HCT116 (cell line): ENCODE measurements around the gene PLA2G15. TPM values are rescaled to one million over a fixed set of nuclear protein-coding genes. Genes with fewer than 3 reads are reported as not detected.

Source experiments
- ATAC-seq: fragments of 200-7000 bp; cut with Tn5 transposase; 2 replicates; pipeline ENCODE4 v1.9.1; 2020; ENCODE audit warnings: mild to moderate bottlenecking, moderate library complexity
- BruUV-seq: library from RNA; stranded (reverse); fragments of 400-500 nt; replicated peaks from 2 replicates; lab custom pipeline; 2021; lab: Mats Ljungman, UMichigan
- CTCF ChIA-PET: fragments of 300-600 bp; sonication (Branson Sonifier 250); formaldehyde crosslinking; loops from one replicate; lab custom pipeline; 2021; ENCODE audit warnings: antibody characterized with exemption; lab: Charles Lee
- POLR2A ChIA-PET: fragments of 300-600, 350-600 bp; sonication (Branson Sonifier 250); formaldehyde crosslinking; loops from one replicate; lab custom pipeline; 2021; ENCODE audit warnings: antibody characterized with exemption; lab: Charles Lee
- RAD21 ChIA-PET, 2 experiments: fragments of 300-600 bp; sonication (Branson Sonifier 250); formaldehyde crosslinking; loops; one replicate each; lab custom pipeline; 2023; ENCODE audit warnings: low total read pairs in 2 of 2; ENCODE audit not compliant: uncharacterized antibody in 2 of 2, unreplicated experiment in 2 of 2, low non-redundant PET in 1 of 2; lab: Charles Lee
- DNase-seq: peaks from one replicate; pipeline ENCODE4 v3.0.0-alpha.2; 2010; ENCODE audit warnings: low read depth, low spot score
- H2AFZ ChIP-seq: fragments of 200-600 bp; shearing (Covaris generic), sonication (generic); 2 replicates; pipeline ENCODE4 v1.6.1; 2017; ENCODE audit warnings: low read depth, mixed run types, mixed read lengths, antibody characterized with exemption, low read length; ENCODE audit not compliant: poor library complexity, severe bottlenecking
- H3K27ac ChIP-seq: 2 replicates; pipeline ENCODE4 v1.5.1; 2012; ENCODE audit warnings: low read depth, low read length
- H3K27me3 ChIP-seq: fragments of 200-600 bp; sonication (generic); 2 replicates; pipeline ENCODE4 v1.6.1; 2016; ENCODE audit warnings: mixed run types, low read length, mixed read lengths; ENCODE audit not compliant: insufficient read depth
- H3K36me3 ChIP-seq, 2 experiments: fragments of 200-500 bp in 1 of 2; fragments of 200-600 bp in 1 of 2; sonication (Bioruptor generic) in 1 of 2; sonication (generic) in 1 of 2; 2 replicates each; pipeline versions ENCODE4 v1.5.1 to v1.6.1; 2014 to 2016; ENCODE audit warnings: low read length in 2 of 2, inconsistent platforms in 1 of 2, mixed read lengths in 1 of 2, mixed run types in 1 of 2; ENCODE audit not compliant: insufficient read depth in 2 of 2, control insufficient read depth in 1 of 2
- H3K4me1 ChIP-seq, 2 experiments: fragments of 200-600 bp in 1 of 2; sonication (generic) in 1 of 2; 2 replicates each; pipeline versions ENCODE4 v1.5.1 to v1.6.1; 2012 to 2017; ENCODE audit warnings: low read length in 2 of 2, inconsistent platforms in 1 of 2, mild to moderate bottlenecking in 1 of 2, mixed read lengths in 1 of 2, mixed run types in 1 of 2, moderate library complexity in 1 of 2; ENCODE audit not compliant: insufficient read depth in 2 of 2, control insufficient read depth in 1 of 2
- H3K4me2 ChIP-seq: fragments of 200-600 bp; sonication (generic); 2 replicates; pipeline ENCODE4 v1.6.1; 2017; ENCODE audit warnings: mixed run types, low read length, mixed read lengths
- H3K4me3 ChIP-seq, 2 experiments: fragments of 200-600 bp in 1 of 2; sonication (generic) in 1 of 2; replicated peaks in 1 of 2; 2 replicates each; pipeline ENCODE4 v1.5.1; 2011 to 2016; ENCODE audit warnings: low read length in 2 of 2, control low read depth in 1 of 2, low read depth in 1 of 2, mild to moderate bottlenecking in 1 of 2, mixed read lengths in 1 of 2, mixed run types in 1 of 2
- H3K79me2 ChIP-seq: fragments of 200-600 bp; sonication (generic); 2 replicates; pipeline ENCODE4 v1.6.1; 2017; ENCODE audit warnings: mild to moderate bottlenecking, mixed run types, low read length, moderate library complexity, mixed read lengths; ENCODE audit not compliant: insufficient read depth
- H3K9ac ChIP-seq: fragments of 200-600 bp; sonication (generic); 2 replicates; pipeline ENCODE4 v1.6.1; 2016; ENCODE audit warnings: low read length, mixed read lengths
- H3K9me2 ChIP-seq: fragments of 200-600 bp; sonication (generic), shearing (Covaris generic); 2 replicates; pipeline ENCODE4 v1.6.1; 2017; ENCODE audit warnings: mixed run types, mild to moderate bottlenecking, moderate library complexity; ENCODE audit not compliant: insufficient read depth
- H3K9me3 ChIP-seq, 2 experiments: fragments of 200-500 bp in 1 of 2; fragments of 200-600 bp in 1 of 2; sonication (Bioruptor generic) in 1 of 2; sonication (generic) in 1 of 2; 2 replicates each; pipeline ENCODE4 v1.6.1; 2014 to 2017; ENCODE audit warnings: low read length in 2 of 2, mixed read lengths in 2 of 2, inconsistent platforms in 1 of 2, low read depth in 1 of 2, mild to moderate bottlenecking in 1 of 2, mixed run types in 1 of 2, moderate library complexity in 1 of 2; ENCODE audit not compliant: control insufficient read depth in 1 of 2, insufficient read depth in 1 of 2
- H4K20me1 ChIP-seq: fragments of 200-600 bp; sonication (generic), shearing (Covaris generic); 2 replicates; pipeline ENCODE4 v1.6.1; 2017; ENCODE audit warnings: mixed run types, mild to moderate bottlenecking, moderate library complexity; ENCODE audit not compliant: insufficient read depth
- CEBPB ChIP-seq: IDR thresholded peaks from 2 replicates; pipeline ENCODE4 v1.6.1; 2012; ENCODE audit warnings: low read depth
- EZH2phosphoT487 ChIP-seq: fragments of 200-600 bp; IDR thresholded peaks from 2 replicates; pipeline ENCODE4 v1.6.1; 2018; ENCODE audit warnings: antibody characterized with exemption, borderline replicate concordance
- FOSL1 ChIP-seq: IDR thresholded peaks from 2 replicates; pipeline ENCODE4 v1.6.1; 2012; ENCODE audit warnings: low read depth
- POLR2AphosphoS5 ChIP-seq: IDR thresholded peaks from 2 replicates; pipeline ENCODE4 v1.6.1; 2011; ENCODE audit warnings: mild to moderate bottlenecking, low read depth, low read length, moderate library complexity
- SP1 ChIP-seq: IDR thresholded peaks from 2 replicates; pipeline ENCODE4 v1.6.1; 2012; ENCODE audit warnings: low read depth
- YY1 ChIP-seq: IDR thresholded peaks from 2 replicates; pipeline ENCODE4 v1.6.1; 2011; ENCODE audit warnings: low read length, low read depth, moderate library complexity, mild to moderate bottlenecking; ENCODE audit not compliant: insufficient replicate concordance; ENCODE audit errors: extremely low read depth
- intact Hi-C: fragments of 100-400 bp; cut with micrococcal nuclease; formaldehyde crosslinking; loops from 2 replicates; pipeline ENCODE4 v1.10.0; 2022
- total RNA-seq: library from RNA; stranded (reverse); gene quantifications from one replicate; pipeline ENCODE4 v1.2.1, GENCODE V29; 2021; ENCODE audit not compliant: unreplicated experiment
- TF ChIP-seq, protein P1 (sequence below), 3 experiments: fragments of 200-600 bp in 1 of 3; sonication (generic) in 1 of 3; IDR thresholded peaks in 2 of 3; conservative IDR thresholded peaks in 1 of 3; 2 replicates each; pipeline ENCODE4 v1.5.1; 2012 to 2017; ENCODE audit warnings: low read depth in 2 of 3, low read length in 2 of 3, antibody characterized with exemption in 1 of 3, borderline replicate concordance in 1 of 3, control low read depth in 1 of 3, mild to moderate bottlenecking in 1 of 3, mixed read lengths in 1 of 3, mixed run types in 1 of 3, moderate library complexity in 1 of 3; ENCODE audit not compliant: insufficient read depth in 1 of 3
- TF ChIP-seq, protein P2 (sequence below): IDR thresholded peaks from 2 replicates; pipeline ENCODE4 v1.6.1; 2011; ENCODE audit warnings: mild to moderate bottlenecking, low read length, moderate library complexity; ENCODE audit not compliant: insufficient replicate concordance; ENCODE audit errors: extremely low read depth

Gene PLA2G15
- total RNA-seq, 1 experiment from 2014 or later = 7.5 TPM

DNA sequence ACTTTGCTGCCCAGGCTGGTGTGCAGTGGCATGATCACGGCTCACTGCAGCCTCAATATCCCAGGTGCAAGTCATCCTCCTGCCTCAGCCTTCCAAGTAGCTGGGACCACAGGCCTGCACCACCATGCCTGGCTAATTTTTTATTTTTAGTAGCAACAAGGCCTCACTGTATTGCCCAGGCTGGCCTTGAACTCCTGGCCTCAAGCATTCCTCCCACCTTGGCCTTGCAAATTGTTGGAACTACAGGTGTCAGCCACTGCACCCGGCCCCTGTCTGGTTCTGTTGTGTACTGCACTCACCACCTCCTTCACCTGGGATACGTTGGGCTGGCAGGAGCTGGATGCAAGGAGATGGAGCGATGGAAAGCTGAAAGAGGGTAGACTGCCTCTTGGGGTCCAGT is 8.5 kb downstream of the PLA2G15 start:
- peaks cover 0 to 10% of the 10 kb centered on the region in 2 experiments; a peak in 2 of 4 replicates for H3K4me1 ChIP-seq
- no peak for DNase-seq
- H3K79me2 ChIP-seq = no peaks in the 10 kb centered on the region
- H3K4me2 ChIP-seq = no peak overlapping the region
- no peaks in the 10 kb centered on the region for H3K27me3 ChIP-seq
- ChIA-PET POLR2A (no interaction called here), RAD21 (no interaction called here), CTCF (interaction anchor here (3.4 kb wide), 1 partner anchor 9 kb away, joined by 16 read pairs; the partner anchor contains the start of gene SLC7A6)
- H3K9me3 ChIP-seq = no peaks in the 10 kb centered on the region
- TF ChIP-seq CEBPB (no peak), POLR2AphosphoS5 (no peak), YY1 (no peak), SP1 (no peak), FOSL1 (no peak), EZH2phosphoT487 (no peak)
- TF ChIP-seq, protein P1, sequence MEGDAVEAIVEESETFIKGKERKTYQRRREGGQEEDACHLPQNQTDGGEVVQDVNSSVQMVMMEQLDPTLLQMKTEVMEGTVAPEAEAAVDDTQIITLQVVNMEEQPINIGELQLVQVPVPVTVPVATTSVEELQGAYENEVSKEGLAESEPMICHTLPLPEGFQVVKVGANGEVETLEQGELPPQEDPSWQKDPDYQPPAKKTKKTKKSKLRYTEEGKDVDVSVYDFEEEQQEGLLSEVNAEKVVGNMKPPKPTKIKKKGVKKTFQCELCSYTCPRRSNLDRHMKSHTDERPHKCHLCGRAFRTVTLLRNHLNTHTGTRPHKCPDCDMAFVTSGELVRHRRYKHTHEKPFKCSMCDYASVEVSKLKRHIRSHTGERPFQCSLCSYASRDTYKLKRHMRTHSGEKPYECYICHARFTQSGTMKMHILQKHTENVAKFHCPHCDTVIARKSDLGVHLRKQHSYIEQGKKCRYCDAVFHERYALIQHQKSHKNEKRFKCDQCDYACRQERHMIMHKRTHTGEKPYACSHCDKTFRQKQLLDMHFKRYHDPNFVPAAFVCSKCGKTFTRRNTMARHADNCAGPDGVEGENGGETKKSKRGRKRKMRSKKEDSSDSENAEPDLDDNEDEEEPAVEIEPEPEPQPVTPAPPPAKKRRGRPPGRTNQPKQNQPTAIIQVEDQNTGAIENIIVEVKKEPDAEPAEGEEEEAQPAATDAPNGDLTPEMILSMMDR (IDR thresholded peaks at IDR 0.05 in 2 of 3, conservative IDR thresholded peaks at IDR 0.05 in 1 of 3; ENCODE audit: borderline replicate concordance in 1 of 3, insufficient read depth in 1 of 3, low read depth in 2 of 3, low read length in 2 of 3) = no peak
- TF ChIP-seq, protein P2, sequence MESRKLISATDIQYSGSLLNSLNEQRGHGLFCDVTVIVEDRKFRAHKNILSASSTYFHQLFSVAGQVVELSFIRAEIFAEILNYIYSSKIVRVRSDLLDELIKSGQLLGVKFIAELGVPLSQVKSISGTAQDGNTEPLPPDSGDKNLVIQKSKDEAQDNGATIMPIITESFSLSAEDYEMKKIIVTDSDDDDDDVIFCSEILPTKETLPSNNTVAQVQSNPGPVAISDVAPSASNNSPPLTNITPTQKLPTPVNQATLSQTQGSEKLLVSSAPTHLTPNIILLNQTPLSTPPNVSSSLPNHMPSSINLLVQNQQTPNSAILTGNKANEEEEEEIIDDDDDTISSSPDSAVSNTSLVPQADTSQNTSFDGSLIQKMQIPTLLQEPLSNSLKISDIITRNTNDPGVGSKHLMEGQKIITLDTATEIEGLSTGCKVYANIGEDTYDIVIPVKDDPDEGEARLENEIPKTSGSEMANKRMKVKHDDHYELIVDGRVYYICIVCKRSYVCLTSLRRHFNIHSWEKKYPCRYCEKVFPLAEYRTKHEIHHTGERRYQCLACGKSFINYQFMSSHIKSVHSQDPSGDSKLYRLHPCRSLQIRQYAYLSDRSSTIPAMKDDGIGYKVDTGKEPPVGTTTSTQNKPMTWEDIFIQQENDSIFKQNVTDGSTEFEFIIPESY = no peak
- H2AFZ ChIP-seq = no peak overlapping the region
- H3K9ac ChIP-seq = no peak overlapping the region
- no peaks in the 10 kb centered on the region for H3K9me2 ChIP-seq
- peaks cover 0 to 2% of the 10 kb centered on the region in 2 experiments; a peak in 2 of 4 replicates for H3K36me3 ChIP-seq
- intact Hi-C loops = no loop called here
- H4K20me1 ChIP-seq = no peaks in the 10 kb centered on the region
- no peak overlapping the region for H3K27ac ChIP-seq
- H3K4me3 ChIP-seq = no peak overlapping the region
- no peak for ATAC-seq
- BruUV-seq = no TSS peak
